Thymus (tissue), 11 donors: ENCODE results near the gene PYURF. TPM values are rescaled to one million over a fixed set of nuclear protein-coding genes. Genes with fewer than 3 reads are reported as not detected.

Experiments
- DNase-seq, 9 donors: peaks; one replicate each; pipeline ENCODE4 v3.0.0-alpha.2; 2013; ENCODE audit warnings: low spot score in 9 of 9, low read depth in 6 of 9, missing footprints in 1 of 9
- H3K27ac ChIP-seq, 2 donors: one replicate each; pipeline ENCODE4 v1.5.1; 2013; ENCODE audit warnings: control low read depth in 1 of 2, low read depth in 1 of 2, low read length in 1 of 2, mild to moderate bottlenecking in 1 of 2, moderate library complexity in 1 of 2
- H3K27me3 ChIP-seq, 2 donors: one replicate each; pipeline ENCODE4 v1.5.1; 2013; ENCODE audit warnings: low read length in 1 of 2; ENCODE audit not compliant: control insufficient read depth in 2 of 2, insufficient read depth in 1 of 2
- H3K36me3 ChIP-seq, 2 donors: one replicate each; pipeline ENCODE4 v1.5.1; 2013; ENCODE audit warnings: low read length in 1 of 2, mild to moderate bottlenecking in 1 of 2, moderate library complexity in 1 of 2; ENCODE audit not compliant: control insufficient read depth in 2 of 2, insufficient read depth in 2 of 2
- H3K4me1 ChIP-seq, 2 donors: one replicate each; pipeline ENCODE4 v1.5.1; 2013; ENCODE audit warnings: low read length in 2 of 2; ENCODE audit not compliant: control insufficient read depth in 2 of 2, insufficient read depth in 2 of 2
- H3K4me3 ChIP-seq, 2 donors: one replicate each; pipeline ENCODE4 v1.5.1; 2013; ENCODE audit warnings: low read length in 2 of 2, control low read depth in 1 of 2, mild to moderate bottlenecking in 1 of 2
- H3K9me3 ChIP-seq, 2 donors: one replicate each; pipeline ENCODE4 v1.5.1; 2013; ENCODE audit warnings: low read length in 1 of 2, mild to moderate bottlenecking in 1 of 2; ENCODE audit not compliant: control insufficient read depth in 2 of 2, insufficient read depth in 1 of 2
- WGBS: extraction: QIAGEN DNeasy Blood & Tissue Kit; methylation state at CpG from one replicate; pipeline ENCODE4 v1.1.7; 2013; 5-methylcytosine and 5-hydroxymethylcytosine counted together
- polyA plus RNA-seq: library from polyadenylated mRNA; stranded (reverse); fragments of 200-250 nt; gene quantifications from one replicate; pipeline ENCODE4 v1.2.3, GENCODE V29; 2013
- total RNA-seq: library from RNA; stranded (reverse); fragments of 120-200 nt; gene quantifications from one replicate; pipeline ENCODE4 v1.2.4, GENCODE V29; 2013
- donor health status: healthy.

The PYURF gene
- total and polyA plus RNA-seq, 2 donors: 86.5 to 122 TPM

- Histone ChIP-seq H3K9me3 (no peaks in the 10 kb centered on the region), H3K4me3 (no peak overlapping the region), H3K36me3 (peaks cover 0 to 13% of the 10 kb centered on the region in 2 donors), H3K27ac (no peak overlapping the region), H3K4me1 (peaks cover 2 to 9% of the 10 kb centered on the region in 2 donors), H3K27me3 (no peaks in the 10 kb centered on the region)
- DNase-seq: no peak
- WGBS: 99% methylated on average over 6 of the region's 6 CpGs
Observed at GRCh38 chr4:88518911-88519310, 4.7 kb downstream of the PYURF start.

GRCh38 chr4:88517825-88518224, 5.8 kb downstream of the PYURF start:
- WGBS: 94% methylated on average over 3 of the region's 3 CpGs
- no peaks in the 10 kb centered on the region for H3K9me3 ChIP-seq

GRCh38 chr4:88516746-88517145, 6.8 kb downstream of the PYURF start:
- no peaks in the 10 kb centered on the region for H3K27me3 ChIP-seq
- peaks cover 0 to 12% of the 10 kb centered on the region in 2 donors for H3K36me3 ChIP-seq
- no peaks in the 10 kb centered on the region for H3K4me1 ChIP-seq
- no peaks in the 10 kb centered on the region for H3K9me3 ChIP-seq
- DNase-seq: no peak
- no peak overlapping the region for H3K4me3 ChIP-seq
- WGBS: 96% methylated on average over 3 of the region's 3 CpGs
- H3K27ac ChIP-seq: no peak overlapping the region

More at GRCh38 chr4:88517825-88518224, 5.8 kb downstream of the PYURF start:
- peaks cover 0 to 13% of the 10 kb centered on the region in 2 donors for H3K36me3 ChIP-seq
- H3K27me3 ChIP-seq: no peaks in the 10 kb centered on the region
- DNase-seq: no peak
- peaks cover 0 to 4% of the 10 kb centered on the region in 2 donors for H3K4me1 ChIP-seq
- H3K27ac ChIP-seq: no peak overlapping the region
- no peak overlapping the region for H3K4me3 ChIP-seq

GRCh38 chr4:88514557-88515511, 8.7 kb downstream of the PYURF start:
- no peak for DNase-seq
- Histone ChIP-seq H3K27ac (no peak overlapping the region), H3K36me3 (peaks cover 0 to under 1% of the 10 kb centered on the region in 2 donors), H3K9me3 (no peaks in the 10 kb centered on the region), H3K4me3 (no peak overlapping the region), H3K4me1 (no peaks in the 10 kb centered on the region), H3K27me3 (no peaks in the 10 kb centered on the region)
- 91% methylated on average over 8 of the region's 8 CpGs for WGBS

- no peaks in the 10 kb centered on the region for H3K36me3 ChIP-seq
- no peaks in the 10 kb centered on the region for H3K9me3 ChIP-seq
- H3K27ac ChIP-seq: no peak overlapping the region
- H3K4me1 ChIP-seq: no peaks in the 10 kb centered on the region
- no peak for DNase-seq
- no peaks in the 10 kb centered on the region for H3K27me3 ChIP-seq
- WGBS: 98% methylated on average over 3 of the region's 3 CpGs
- H3K4me3 ChIP-seq: no peak overlapping the region
Observed at GRCh38 chr4:88511236-88511635, 12.3 kb downstream of the PYURF start.

- Histone ChIP-seq H3K36me3 (no peaks in the 10 kb centered on the region), H3K27me3 (no peaks in the 10 kb centered on the region), H3K27ac (no peak overlapping the region), H3K4me3 (no peak overlapping the region), H3K9me3 (no peaks in the 10 kb centered on the region), H3K4me1 (no peaks in the 10 kb centered on the region)
- 97% methylated on average over 2 of the region's 2 CpGs for WGBS
- DNase-seq: no peak
Observed at GRCh38 chr4:88503344-88503743, 20.2 kb downstream of the PYURF start.

GRCh38 chr4:88497859-88498409, 25.6 kb downstream of the PYURF start:
- Histone ChIP-seq H3K4me3 (no peak overlapping the region), H3K27me3 (no peaks in the 10 kb centered on the region), H3K27ac (no peak overlapping the region), H3K36me3 (peaks cover 0 to 6% of the 10 kb centered on the region in 2 donors), H3K9me3 (no peaks in the 10 kb centered on the region), H3K4me1 (no peaks in the 10 kb centered on the region)
- 97% methylated on average over 2 of the region's 2 CpGs for WGBS
- DNase-seq: no peak

- Histone ChIP-seq H3K9me3 (no peaks in the 10 kb centered on the region), H3K36me3 (no peaks in the 10 kb centered on the region), H3K27me3 (no peaks in the 10 kb centered on the region), H3K4me3 (no peak overlapping the region), H3K4me1 (peaks cover 0 to 4% of the 10 kb centered on the region in 2 donors), H3K27ac (no peak overlapping the region)
- peak in 4 of 9 donors; percentile 2 to 42 (median 2) for DNase-seq
- 46% methylated on average over 4 of the region's 4 CpGs for WGBS
Observed at GRCh38 chr4:88489100-88489761, 34.3 kb downstream of the PYURF start.

- peaks cover 0 to 3% of the 10 kb centered on the region in 2 donors for H3K36me3 ChIP-seq
- WGBS: 92% methylated on average over 1 of the region's 1 CpG
Observed at GRCh38 chr4:88481537-88481936, 42.0 kb downstream of the PYURF start.

More at GRCh38 chr4:88481537-88481936, 42.0 kb downstream of the PYURF start:
- no peaks in the 10 kb centered on the region for H3K4me1 ChIP-seq
- H3K27me3 ChIP-seq: no peaks in the 10 kb centered on the region
- H3K27ac ChIP-seq: no peak overlapping the region
- H3K4me3 ChIP-seq: no peak overlapping the region
- DNase-seq: no peak
- no peaks in the 10 kb centered on the region for H3K9me3 ChIP-seq
